Ectodermal cell (in vitro differentiated cells): ENCODE measurements around the gene RTL9.

Experiments used
- H3K27ac ChIP-seq: 2 replicates; pipeline ENCODE4 v1.7.0; 2013; ENCODE audit warnings: mild to moderate bottlenecking, low read depth, low read length; ENCODE audit not compliant: insufficient read depth, poor library complexity, severe bottlenecking
- H3K27me3 ChIP-seq: 2 replicates; pipeline ENCODE4 v1.7.0; 2013; ENCODE audit warnings: mild to moderate bottlenecking, low read length; ENCODE audit not compliant: insufficient read depth, control insufficient read depth, poor library complexity, severe bottlenecking
- H3K36me3 ChIP-seq: one replicate; pipeline ENCODE4 v1.7.0; 2013; ENCODE audit warnings: low read length; ENCODE audit not compliant: control insufficient read depth, insufficient read depth
- H3K4me1 ChIP-seq: one replicate; pipeline ENCODE4 v1.7.0; 2013; ENCODE audit warnings: low read length; ENCODE audit not compliant: control insufficient read depth, insufficient read depth
- H3K4me3 ChIP-seq: 2 replicates; pipeline ENCODE4 v1.7.0; 2013; ENCODE audit warnings: low read depth, low read length, control low read depth; ENCODE audit not compliant: insufficient read depth
- H3K9me3 ChIP-seq: 2 replicates; pipeline ENCODE4 v1.7.0; 2013; ENCODE audit warnings: mild to moderate bottlenecking, low read length, moderate library complexity; ENCODE audit not compliant: control insufficient read depth
- WGBS, 2 experiments: methylation state at CpG; one replicate each; pipeline ENCODE4 v1.1.7; 2013; ENCODE audit warnings: missing lambda C conversion rate in 2 of 2; 5-methylcytosine and 5-hydroxymethylcytosine counted together

RTL9 gene

GRCh38 chrX:110341189-110342035 is 17.2 kb upstream of the RTL9 start:
- Histone ChIP-seq H3K27me3 (no peaks in the 10 kb centered on the region), H3K27ac (no peak overlapping the region), H3K4me1 (no peaks in the 10 kb centered on the region), H3K36me3 (no peaks in the 10 kb centered on the region), H3K4me3 (no peak overlapping the region), H3K9me3 (no peaks in the 10 kb centered on the region)
- WGBS, 2 experiments, result 87 to 93% methylated on average over 8 to 9 of the region's 11 CpGs

- Histone ChIP-seq H3K4me1 (no peaks in the 10 kb centered on the region), H3K27me3 (no peaks in the 10 kb centered on the region), H3K36me3 (no peaks in the 10 kb centered on the region), H3K4me3 (no peak overlapping the region), H3K27ac (no peak overlapping the region), H3K9me3 (no peaks in the 10 kb centered on the region)
- WGBS, 2 experiments, result 69 to 78% methylated on average over 12 to 17 of the region's 17 CpGs
Observed at GRCh38 chrX:110346681-110347080, 12.0 kb upstream of the RTL9 start.

GRCh38 chrX:110359273-110359672 is 625 bp downstream of the RTL9 start:
- Histone ChIP-seq H3K27ac (no peak overlapping the region), H3K27me3 (no peaks in the 10 kb centered on the region), H3K36me3 (no peaks in the 10 kb centered on the region), H3K4me1 (no peaks in the 10 kb centered on the region), H3K4me3 (no peak overlapping the region), H3K9me3 (no peaks in the 10 kb centered on the region)
- 38 to 80% methylated on average over 1 of the region's 1 CpG for WGBS, 2 experiments

GRCh38 chrX:110363244-110363643 is 4.6 kb downstream of the RTL9 start:
- Histone ChIP-seq H3K27me3 (no peaks in the 10 kb centered on the region), H3K9me3 (no peaks in the 10 kb centered on the region), H3K4me1 (no peaks in the 10 kb centered on the region), H3K27ac (no peak overlapping the region), H3K4me3 (no peak overlapping the region), H3K36me3 (no peaks in the 10 kb centered on the region)
- no CpG with 5 or more reads among the region's 1 CpG for WGBS, 2 experiments

GRCh38 chrX:110373310-110373709 is 14.7 kb downstream of the RTL9 start:
- H3K27ac ChIP-seq, result no peak overlapping the region
- H3K4me3 ChIP-seq, result no peak overlapping the region
- H3K9me3 ChIP-seq, result no peaks in the 10 kb centered on the region
- no peaks in the 10 kb centered on the region for H3K4me1 ChIP-seq
- no peaks in the 10 kb centered on the region for H3K27me3 ChIP-seq
- 94 to 95% methylated on average over 2 of the region's 2 CpGs for WGBS, 2 experiments
- no peaks in the 10 kb centered on the region for H3K36me3 ChIP-seq

GRCh38 chrX:110374559-110374958 is 15.9 kb downstream of the RTL9 start:
- H3K27ac ChIP-seq, result no peak overlapping the region
- H3K27me3 ChIP-seq, result no peaks in the 10 kb centered on the region
- no peaks in the 10 kb centered on the region for H3K36me3 ChIP-seq
- WGBS, 2 experiments, result 89 to 100% methylated on average over 1 of the region's 1 CpG
- H3K4me3 ChIP-seq, result no peak overlapping the region
- H3K9me3 ChIP-seq, result no peaks in the 10 kb centered on the region
- no peaks in the 10 kb centered on the region for H3K4me1 ChIP-seq

GRCh38 chrX:110381216-110381615 is 22.6 kb downstream of the RTL9 start:
- H3K27me3 ChIP-seq, result no peaks in the 10 kb centered on the region
- no peaks in the 10 kb centered on the region for H3K36me3 ChIP-seq
- H3K4me3 ChIP-seq, result no peak overlapping the region
- no peak overlapping the region for H3K27ac ChIP-seq
- WGBS, 2 experiments, result 70 to 94% methylated on average over 2 of the region's 2 CpGs
- H3K4me1 ChIP-seq, result no peaks in the 10 kb centered on the region
- no peaks in the 10 kb centered on the region for H3K9me3 ChIP-seq

GRCh38 chrX:110383414-110383813 is 24.8 kb downstream of the RTL9 start:
- Histone ChIP-seq H3K4me1 (no peaks in the 10 kb centered on the region), H3K27me3 (no peaks in the 10 kb centered on the region), H3K36me3 (no peaks in the 10 kb centered on the region), H3K4me3 (no peak overlapping the region), H3K9me3 (no peaks in the 10 kb centered on the region), H3K27ac (no peak overlapping the region)
- 79 to 91% methylated on average over 2 of the region's 2 CpGs for WGBS, 2 experiments

- H3K27ac ChIP-seq, result no peak overlapping the region
- H3K36me3 ChIP-seq, result no peaks in the 10 kb centered on the region
- WGBS, 2 experiments, result 90 to 94% methylated on average over 2 of the region's 2 CpGs
- H3K4me3 ChIP-seq, result no peak overlapping the region
- H3K4me1 ChIP-seq, result no peaks in the 10 kb centered on the region
- no peaks in the 10 kb centered on the region for H3K9me3 ChIP-seq
- H3K27me3 ChIP-seq, result no peaks in the 10 kb centered on the region
Observed at GRCh38 chrX:110384490-110384889, 25.8 kb downstream of the RTL9 start.

GRCh38 chrX:110389570-110389969 is 30.9 kb downstream of the RTL9 start:
- 98 to 100% methylated on average over 1 to 2 of the region's 2 CpGs for WGBS, 2 experiments

More at GRCh38 chrX:110389570-110389969, 30.9 kb downstream of the RTL9 start:
- H3K27ac ChIP-seq, result no peak overlapping the region
- H3K9me3 ChIP-seq, result no peaks in the 10 kb centered on the region
- no peaks in the 10 kb centered on the region for H3K27me3 ChIP-seq
- no peaks in the 10 kb centered on the region for H3K36me3 ChIP-seq
- H3K4me3 ChIP-seq, result no peak overlapping the region
- H3K4me1 ChIP-seq, result no peaks in the 10 kb centered on the region
